AG10803 (cell line): Measurements from ENCODE around the gene SORCS3.

Source experiments
- DNase-seq: peaks from one replicate; pipeline ENCODE4 v3.0.0; 2010; ENCODE audit warnings: low read depth
- H3K4me3 ChIP-seq: 2 replicates; pipeline ENCODE4 v1.5.1; 2011; ENCODE audit warnings: mild to moderate bottlenecking, low read length, control low read depth
- TF ChIP-seq, protein P1 (sequence below): conservative IDR thresholded peaks from 2 replicates; pipeline ENCODE4 v1.5.1; 2011; ENCODE audit warnings: mild to moderate bottlenecking, low read length, control low read depth, inconsistent platforms

The SORCS3 gene

DNA sequence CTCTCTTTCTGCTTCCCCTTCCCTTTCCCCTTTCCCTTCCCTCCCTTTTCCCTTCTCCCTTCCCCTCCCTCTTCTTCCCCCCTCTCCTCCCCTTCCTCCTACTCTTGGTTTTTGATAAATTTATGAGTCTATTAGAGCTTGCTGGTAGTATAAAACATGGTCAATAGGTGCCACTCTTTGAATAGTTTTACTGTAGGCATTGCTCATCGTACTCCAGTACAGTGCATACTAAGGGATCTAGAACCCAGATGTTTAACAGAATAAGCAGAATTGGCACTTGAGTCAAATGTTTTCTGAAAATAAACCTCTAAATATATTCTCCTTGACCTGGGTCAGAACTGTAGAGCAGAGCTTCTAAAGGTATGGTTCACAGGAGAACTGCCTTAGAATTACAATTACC, 126.7 kb downstream of the SORCS3 start:
- DNase-seq = no peak
- TF ChIP-seq, protein P1, sequence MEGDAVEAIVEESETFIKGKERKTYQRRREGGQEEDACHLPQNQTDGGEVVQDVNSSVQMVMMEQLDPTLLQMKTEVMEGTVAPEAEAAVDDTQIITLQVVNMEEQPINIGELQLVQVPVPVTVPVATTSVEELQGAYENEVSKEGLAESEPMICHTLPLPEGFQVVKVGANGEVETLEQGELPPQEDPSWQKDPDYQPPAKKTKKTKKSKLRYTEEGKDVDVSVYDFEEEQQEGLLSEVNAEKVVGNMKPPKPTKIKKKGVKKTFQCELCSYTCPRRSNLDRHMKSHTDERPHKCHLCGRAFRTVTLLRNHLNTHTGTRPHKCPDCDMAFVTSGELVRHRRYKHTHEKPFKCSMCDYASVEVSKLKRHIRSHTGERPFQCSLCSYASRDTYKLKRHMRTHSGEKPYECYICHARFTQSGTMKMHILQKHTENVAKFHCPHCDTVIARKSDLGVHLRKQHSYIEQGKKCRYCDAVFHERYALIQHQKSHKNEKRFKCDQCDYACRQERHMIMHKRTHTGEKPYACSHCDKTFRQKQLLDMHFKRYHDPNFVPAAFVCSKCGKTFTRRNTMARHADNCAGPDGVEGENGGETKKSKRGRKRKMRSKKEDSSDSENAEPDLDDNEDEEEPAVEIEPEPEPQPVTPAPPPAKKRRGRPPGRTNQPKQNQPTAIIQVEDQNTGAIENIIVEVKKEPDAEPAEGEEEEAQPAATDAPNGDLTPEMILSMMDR = no peak
- H3K4me3 ChIP-seq = no peak overlapping the region

DNA sequence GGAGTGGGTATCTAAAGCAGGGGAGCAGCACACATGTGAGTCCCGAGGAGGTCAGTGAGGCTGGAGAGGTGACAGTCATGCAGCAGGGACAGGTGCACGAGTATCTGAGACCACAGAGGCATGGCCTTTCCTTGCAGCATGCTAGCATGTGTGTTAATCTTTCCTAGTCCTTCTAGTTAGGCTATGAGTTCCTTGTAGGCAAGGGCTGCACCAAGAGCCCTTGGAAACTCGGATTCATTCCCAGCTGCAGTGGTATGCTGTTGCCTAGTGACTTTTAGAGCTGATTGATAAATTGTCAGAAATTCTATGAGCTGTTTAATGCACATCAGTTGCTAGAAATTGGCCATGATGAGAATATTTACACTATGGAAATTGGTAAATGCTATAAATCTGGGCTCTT, 132.0 kb downstream of the SORCS3 start:
- no peak for DNase-seq
- H3K4me3 ChIP-seq = no peak overlapping the region
- TF ChIP-seq, protein P1 = no peak

DNA sequence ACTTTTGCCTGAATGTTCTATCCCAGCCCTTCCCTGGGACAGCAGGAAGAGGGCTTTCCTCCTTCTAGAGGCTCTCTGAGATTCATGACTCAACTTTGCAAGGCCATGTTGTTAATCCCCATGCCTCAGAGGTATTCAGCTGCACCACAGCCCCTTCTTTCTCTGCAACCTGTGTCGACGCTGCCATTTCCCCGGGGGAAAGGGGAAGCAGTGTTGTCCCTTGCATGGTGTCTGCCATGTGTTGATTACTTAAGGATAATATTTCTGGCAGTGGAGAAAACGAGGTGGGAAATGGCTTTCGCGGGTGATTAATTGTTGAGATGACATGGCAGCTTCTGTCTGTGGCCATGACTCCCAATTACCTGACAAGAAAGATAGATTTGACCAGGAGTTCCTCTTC, 133.1 kb downstream of the SORCS3 start:
- TF ChIP-seq, protein P1 = no peak
- no peak for DNase-seq

DNA sequence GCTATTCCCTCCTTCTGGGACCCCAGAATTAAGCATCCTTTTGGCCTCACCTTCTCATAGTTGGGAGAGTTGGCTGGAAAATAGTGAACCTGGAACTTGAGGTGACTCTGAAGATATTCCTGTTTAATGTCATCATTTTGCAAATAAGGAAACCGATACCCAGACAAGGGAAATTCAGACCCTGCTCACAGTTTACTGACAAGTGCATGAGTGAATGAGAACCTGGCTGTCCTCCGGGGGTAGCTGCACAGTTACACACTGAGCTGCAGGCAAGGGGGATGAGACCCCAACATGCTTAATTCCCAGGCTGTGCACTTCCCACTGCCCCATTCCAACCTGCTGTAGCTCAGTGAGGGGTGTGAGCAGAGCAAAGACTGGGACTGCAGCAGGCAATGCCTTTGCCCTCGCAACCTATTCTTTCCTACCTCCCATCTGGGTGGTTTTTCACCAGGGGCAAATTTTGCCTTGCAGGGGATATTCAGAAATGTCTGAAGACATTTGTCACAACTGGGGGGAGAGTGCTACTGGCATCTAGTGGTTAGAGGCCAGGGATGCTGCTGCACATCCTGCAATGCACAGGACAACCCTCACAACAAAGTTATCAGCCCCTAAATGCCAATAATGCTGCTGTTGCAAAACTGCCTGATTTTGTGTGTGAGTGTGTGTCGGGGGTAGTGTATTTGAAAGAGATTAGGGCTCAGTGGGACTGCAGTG, 136.2 kb downstream of the SORCS3 start:
- H3K4me3 ChIP-seq = no peak overlapping the region
- TF ChIP-seq, protein P1 = no peak
- no peak for DNase-seq

More for the DNA sequence above, 133.1 kb downstream of the SORCS3 start:
- no peak overlapping the region for H3K4me3 ChIP-seq

DNA sequence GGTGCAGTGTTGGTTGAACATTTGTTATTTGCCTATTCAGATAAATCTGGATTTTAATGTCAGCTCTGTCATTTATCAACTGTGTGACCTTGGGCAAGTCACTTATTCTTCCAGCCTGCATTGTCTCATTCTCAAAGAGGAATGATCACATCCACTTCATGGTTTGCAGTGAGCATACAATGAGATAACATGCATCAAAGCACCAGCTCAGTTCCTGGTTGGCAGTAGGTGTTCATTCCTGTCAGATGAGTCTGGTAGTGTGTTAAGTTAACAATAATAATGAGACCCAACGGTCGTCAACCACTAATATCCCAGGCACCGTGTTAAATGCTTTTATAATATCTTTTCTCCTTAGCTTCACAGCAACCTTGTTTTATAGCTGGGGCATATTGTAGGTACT, 137.3 kb downstream of the SORCS3 start:
- no peak for DNase-seq
- TF ChIP-seq, protein P1 = no peak
- H3K4me3 ChIP-seq = no peak overlapping the region

DNA sequence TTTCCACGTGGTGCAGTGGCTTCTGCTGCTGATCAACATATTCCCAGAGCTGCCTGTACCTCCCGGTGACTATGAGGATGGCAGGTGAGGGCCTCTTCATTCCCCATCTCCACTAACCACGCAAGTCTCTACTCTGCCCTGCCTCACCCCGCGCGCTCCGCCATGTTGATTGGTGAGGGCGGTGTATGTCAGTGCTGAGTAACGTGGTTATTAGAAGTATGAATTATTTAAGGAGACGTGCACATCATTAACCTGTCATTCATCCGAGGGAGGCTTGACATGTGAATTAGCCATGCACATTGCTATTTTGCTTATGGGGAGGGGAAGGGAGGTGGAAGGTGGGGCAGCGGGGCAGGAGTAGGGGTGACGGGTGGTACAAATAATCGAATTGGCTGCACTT, 138.6 kb downstream of the SORCS3 start:
- DNase-seq = no peak
- no peak overlapping the region for H3K4me3 ChIP-seq
- TF ChIP-seq, protein P1 = no peak

DNA sequence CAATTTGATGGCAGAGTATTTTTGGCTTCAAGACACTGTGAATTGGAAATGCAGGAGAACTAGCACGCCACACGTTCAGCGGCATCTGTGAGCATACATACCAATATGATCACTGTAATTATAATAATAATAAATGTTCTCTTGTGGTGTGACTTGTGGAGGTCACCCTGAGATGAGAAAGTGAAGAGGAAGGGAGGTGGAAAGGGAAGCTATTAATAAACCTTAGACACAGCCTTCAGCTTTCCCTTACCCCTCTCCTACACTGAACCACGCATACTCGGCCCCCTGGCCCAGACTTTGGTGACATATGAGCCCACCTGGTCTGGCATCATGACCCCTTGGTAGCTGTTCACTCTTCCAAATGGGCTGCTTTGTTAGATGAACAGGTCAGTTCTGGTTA, 139.1 kb downstream of the SORCS3 start:
- TF ChIP-seq, protein P1 = no peak
- no peak for DNase-seq
- H3K4me3 ChIP-seq = no peak overlapping the region
